Posterior cingulate gyrus (tissue), 11 donors: ENCODE results near the gene MTHFR.
A peak's percentile ranks its signal among the peaks of the same experiment; 100 is the strongest.

Experiments used
- DNase-seq, 10 donors: peaks; one replicate each; pipeline versions ENCODE4 v3.0.0 to v3.0.0-alpha.2; 2020 to 2021; ENCODE audit warnings: mixed read lengths in 3 of 10
- intact Hi-C: fragments of 100-400 bp; cut with DNase I; formaldehyde crosslinking; loops from one replicate; pipeline ENCODE4 v1.15.1; 2023

MTHFR gene

GRCh38 chr1:11741919-11742558, 63.7 kb downstream of the MTHFR start:
- no peak for DNase-seq
- intact Hi-C loops, result no loop called here

DNA sequence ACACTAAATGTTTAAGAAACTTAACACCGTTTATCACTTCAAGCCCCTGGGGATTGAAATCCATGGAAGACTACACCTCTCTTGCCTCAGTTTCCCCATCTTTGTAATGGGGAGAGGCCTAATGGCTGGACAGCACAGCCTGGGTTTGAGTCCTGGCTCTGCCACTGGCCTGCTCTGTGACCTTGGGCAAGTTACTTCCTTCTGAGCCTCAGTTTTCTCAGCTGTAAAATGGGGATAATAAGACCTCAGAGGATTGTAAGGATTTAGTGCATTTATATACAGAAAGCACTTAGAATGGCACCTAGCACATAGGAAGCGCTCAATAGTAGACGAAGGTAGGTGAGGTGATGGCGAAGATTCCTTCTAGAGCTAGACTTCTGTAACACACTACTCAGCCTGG, 64.3 kb downstream of the MTHFR start:
- intact Hi-C loops, result no loop called here
- no peak for DNase-seq

GRCh38 chr1:11740258-11741192, 65.2 kb downstream of the MTHFR start:
- DNase-seq, result no peak
- intact Hi-C loops, result no loop called here

- no peak for DNase-seq
- intact Hi-C loops, result no loop called here
Observed at GRCh38 chr1:11738783-11739182, 67.0 kb downstream of the MTHFR start.

DNA sequence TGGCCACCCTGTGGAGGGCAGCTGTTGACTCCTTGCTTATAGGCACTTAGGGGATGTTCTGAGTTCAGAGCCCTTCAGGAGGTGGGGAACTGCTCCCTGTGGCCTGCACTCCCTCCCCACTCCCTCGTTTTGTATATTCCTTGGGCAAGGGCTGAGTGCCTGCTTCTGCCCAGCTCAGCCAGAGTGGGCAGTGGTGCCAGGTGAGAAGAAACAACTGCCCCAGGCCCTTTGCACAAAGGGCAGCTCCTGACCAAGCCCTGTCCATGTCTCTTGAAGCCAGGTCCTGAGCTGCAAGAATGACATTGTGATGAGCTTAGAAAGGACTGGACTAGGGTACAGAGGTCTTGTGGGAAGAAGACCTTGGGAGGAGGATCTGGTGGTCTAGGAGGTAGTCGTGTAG, 67.7 kb downstream of the MTHFR start:
- DNase-seq, result no peak
- intact Hi-C loops, result no loop called here

DNA sequence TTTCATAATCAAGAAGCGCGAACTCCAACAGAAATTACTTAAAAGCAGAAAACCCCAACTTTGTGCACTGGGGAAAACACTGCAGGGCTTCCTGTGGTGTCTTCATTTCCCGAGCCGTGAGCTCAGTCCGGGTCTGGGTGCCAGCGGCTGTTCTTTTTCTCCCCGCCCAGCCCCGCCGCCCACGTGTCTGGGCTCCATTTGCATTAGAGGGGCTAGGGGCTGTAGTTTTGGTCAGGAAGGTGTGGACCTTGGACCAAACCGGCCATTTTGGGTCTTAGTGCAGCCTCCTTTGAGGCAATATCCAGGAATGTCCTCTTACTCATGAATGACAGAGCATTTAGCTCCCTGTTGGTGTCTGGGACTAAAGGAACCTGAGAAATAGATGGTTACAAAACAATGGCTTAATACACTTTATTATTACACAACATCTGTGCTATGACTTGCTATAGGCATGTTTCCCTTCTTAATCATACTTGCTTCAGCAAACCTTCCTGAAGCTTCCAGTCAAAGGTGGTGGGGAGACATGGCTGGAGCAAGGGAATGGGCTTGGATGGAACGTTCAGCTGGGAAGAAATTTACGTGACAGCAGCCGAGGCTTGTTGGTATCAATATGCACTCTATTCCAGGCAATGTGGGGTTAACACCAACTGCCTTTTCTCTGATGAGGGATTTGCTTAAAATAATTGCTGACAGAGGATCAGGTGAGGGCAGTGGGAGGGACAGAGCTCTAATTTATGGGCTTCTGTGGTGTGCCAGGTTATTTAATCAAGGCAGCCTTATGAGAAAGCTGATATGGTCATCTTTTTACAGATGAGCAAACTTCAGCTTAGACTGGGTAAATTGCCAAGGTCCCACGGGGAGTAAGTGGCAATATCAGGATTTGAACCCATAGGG, 68.8 kb downstream of the MTHFR start:
- intact Hi-C loops, result no loop called here
- no peak for DNase-seq

DNA sequence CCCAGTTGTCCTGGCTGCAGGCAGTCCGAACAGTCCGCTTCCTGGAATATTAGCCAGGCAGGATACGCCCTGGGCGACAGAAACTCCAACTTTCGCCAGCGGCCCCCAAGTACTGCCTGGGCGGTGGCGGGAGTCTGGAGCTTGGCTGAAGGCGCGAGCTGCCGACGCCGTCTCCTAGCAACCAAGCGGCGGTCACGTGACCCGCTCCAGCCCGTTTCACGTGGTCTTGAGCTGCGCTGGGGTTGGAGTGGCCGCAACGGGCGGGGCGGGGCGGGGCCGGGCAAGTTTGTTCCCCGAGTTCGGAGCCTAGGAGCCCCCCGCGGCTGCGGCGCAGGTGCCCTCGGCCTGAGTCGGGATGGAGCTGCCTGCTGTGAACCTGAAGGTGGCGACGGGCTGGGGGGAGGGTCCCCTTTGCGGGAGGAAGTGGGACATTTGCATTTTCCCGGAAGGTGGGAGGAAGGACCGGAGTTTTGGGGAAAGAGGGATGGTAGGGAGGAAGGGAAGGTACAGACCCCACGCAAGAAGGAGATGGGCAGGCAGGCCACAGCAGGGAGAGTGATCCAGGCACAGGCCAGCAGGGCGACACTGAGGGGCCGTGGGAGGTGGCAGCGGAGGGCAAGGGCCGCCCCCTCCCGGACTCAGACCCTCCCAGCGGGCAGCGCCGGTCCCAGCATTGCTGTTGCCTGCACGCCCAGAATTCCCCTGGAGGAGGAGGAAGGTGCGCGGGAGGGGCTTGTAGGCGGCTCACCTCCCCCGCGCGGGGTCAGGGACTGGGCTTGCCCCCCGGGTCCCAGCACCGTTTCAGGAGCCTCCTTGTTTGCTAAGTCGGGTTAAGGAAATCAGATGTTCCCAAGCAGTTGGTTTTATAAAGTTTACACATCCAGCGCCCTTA, 69.7 kb downstream of the MTHFR start, which contains the start of gene AGTRAP:
Gene AGTRAP, plus strand, starts transcription at position 283 of the 892 bp plus-strand sequence. Its CDS starts 73 bp downstream, at position 356.
- DNase-seq, result peak; percentile 95 to 100 (median 98)
- intact Hi-C loops, result no loop called here
